ENCODE measurements around the gene GIPR. TPM values are rescaled to one million over a fixed set of nuclear protein-coding genes. Genes with fewer than 3 reads are reported as not detected.
"Not testable (repeated sequence)": the region's sequence is repeated elsewhere in the genome, so short reads cannot be mapped to it uniquely, and the experiment has no call there.

Gene GIPR
- total RNA-seq, 1 donor from 2014 or later = 4.7 TPM

DNA sequence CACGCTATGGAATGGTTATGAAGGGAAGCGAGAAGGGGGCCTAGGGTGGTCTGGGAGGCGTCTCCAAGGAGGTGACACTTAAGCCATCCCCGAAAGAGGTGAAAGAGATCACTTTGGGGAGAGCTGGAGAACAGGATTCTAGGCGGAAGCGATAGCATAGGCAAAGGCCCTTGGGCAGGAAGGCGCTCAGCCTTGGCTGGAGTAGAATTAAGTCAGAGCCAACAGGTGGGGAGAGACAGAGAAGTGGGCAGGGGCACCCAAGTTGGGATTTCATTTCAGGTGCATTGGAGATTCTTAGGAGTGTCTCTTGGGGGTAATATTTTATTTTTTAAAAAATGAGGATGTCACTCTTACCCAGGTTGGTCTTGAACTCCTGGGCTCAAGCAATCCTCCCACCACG is 14.1 kb downstream of the GIPR start:
- no peak for DNase-seq
- TF ChIP-seq, protein P1, sequence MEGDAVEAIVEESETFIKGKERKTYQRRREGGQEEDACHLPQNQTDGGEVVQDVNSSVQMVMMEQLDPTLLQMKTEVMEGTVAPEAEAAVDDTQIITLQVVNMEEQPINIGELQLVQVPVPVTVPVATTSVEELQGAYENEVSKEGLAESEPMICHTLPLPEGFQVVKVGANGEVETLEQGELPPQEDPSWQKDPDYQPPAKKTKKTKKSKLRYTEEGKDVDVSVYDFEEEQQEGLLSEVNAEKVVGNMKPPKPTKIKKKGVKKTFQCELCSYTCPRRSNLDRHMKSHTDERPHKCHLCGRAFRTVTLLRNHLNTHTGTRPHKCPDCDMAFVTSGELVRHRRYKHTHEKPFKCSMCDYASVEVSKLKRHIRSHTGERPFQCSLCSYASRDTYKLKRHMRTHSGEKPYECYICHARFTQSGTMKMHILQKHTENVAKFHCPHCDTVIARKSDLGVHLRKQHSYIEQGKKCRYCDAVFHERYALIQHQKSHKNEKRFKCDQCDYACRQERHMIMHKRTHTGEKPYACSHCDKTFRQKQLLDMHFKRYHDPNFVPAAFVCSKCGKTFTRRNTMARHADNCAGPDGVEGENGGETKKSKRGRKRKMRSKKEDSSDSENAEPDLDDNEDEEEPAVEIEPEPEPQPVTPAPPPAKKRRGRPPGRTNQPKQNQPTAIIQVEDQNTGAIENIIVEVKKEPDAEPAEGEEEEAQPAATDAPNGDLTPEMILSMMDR (IDR thresholded peaks at IDR 0.05; ENCODE audit: borderline replicate concordance) = no peak
- intact Hi-C loops (cut with micrococcal nuclease) = no loop called here
- peaks cover 28% of the 10 kb centered on the region for H3K27me3 ChIP-seq (ENCODE audit: low read depth)
- no peaks in the 10 kb centered on the region for H3K9me3 ChIP-seq (replicated peaks)
- peak overlapping the region; percentile 77 for H3K27ac ChIP-seq (replicated peaks)
- peaks cover 24% of the 10 kb centered on the region for H3K4me1 ChIP-seq
- peaks cover 32% of the 10 kb centered on the region for H3K36me3 ChIP-seq
- peak overlapping the region; percentile 60 for H3K4me3 ChIP-seq

DNA sequence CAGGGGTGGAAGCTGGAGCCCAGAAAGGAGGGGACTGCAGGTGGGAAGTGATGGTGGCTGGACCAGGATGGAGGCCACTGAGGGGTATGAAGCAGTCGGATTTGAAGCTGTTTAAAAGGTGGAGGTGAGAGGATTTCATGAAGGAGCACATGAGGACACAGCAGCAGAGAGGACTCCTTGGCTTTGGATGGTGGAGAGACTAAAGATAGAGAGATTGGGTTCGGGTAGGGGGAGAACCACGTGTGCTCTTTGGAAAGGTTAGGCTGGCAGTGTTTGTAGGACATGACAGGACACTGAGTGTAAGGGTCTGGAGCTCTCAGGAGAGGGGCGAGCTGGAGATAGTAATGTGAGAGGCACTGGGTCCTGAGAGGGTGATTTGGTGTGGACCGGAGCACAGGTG is 14.9 kb downstream of the GIPR start:
- Histone ChIP-seq H3K4me1 (peaks cover 16% of the 10 kb centered on the region), H3K36me3 (peaks cover 39% of the 10 kb centered on the region), H3K27ac (replicated peaks) (no peak overlapping the region), H3K27me3 (ENCODE audit: low read depth) (peaks cover 20% of the 10 kb centered on the region), H3K9me3 (replicated peaks) (no peaks in the 10 kb centered on the region), H3K4me3 (no peak overlapping the region)
- TF ChIP-seq, protein P1 (IDR thresholded peaks at IDR 0.05; ENCODE audit: borderline replicate concordance) = no peak
- intact Hi-C loops (cut with micrococcal nuclease) = no loop called here
- DNase-seq = no peak

DNA sequence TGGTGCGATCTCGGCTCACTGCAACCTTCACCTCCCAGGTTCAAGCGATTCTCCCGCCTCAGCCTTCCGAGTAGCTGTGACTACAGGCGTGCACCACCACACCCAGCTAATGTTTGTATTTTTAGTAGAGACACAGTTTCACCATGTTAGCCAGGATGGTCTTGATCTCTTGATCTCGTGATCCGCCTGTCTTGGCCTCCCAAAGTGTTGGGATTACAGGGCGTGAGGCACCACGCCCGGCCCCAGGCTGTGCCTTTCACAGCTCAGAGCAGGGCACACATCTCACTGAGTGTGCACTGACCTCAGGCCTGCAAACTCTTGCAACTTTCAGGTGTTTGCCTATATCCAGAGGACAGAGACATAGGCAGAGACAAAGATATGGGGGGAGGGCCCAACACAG is 17.0 kb downstream of the GIPR start:
- H3K27ac ChIP-seq (replicated peaks); H3K4me3 ChIP-seq; H3K9me3 ChIP-seq (replicated peaks); DNase-seq; intact Hi-C loops (cut with micrococcal nuclease); H3K27me3 ChIP-seq (ENCODE audit: low read depth): not testable (repeated sequence)
- Histone ChIP-seq H3K4me1 (peaks cover 14% of the 10 kb centered on the region), H3K36me3 (peaks cover 50% of the 10 kb centered on the region)

DNA sequence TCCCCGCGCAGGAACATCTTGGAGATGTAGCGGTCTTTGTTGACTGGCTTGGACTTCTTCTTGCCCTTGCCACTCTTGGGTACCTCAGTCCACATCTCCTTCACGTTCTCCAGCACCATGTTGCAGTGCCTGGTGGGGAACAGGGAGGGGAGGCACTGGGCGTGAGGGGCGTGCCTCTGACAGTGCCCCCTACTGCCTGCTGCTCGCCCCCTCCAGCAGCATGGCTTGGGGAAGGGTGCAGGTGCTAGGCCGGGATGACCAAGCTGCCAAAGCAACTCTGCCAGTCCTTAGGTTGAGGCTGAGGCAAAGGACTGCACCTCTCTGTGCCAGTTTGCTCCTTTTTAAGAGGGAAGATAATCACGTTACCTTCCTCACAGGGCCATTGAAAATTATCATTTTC is 19.6 kb downstream of the GIPR start:
- H3K4me3 ChIP-seq = no peak overlapping the region
- H3K9me3 ChIP-seq (replicated peaks) = no peaks in the 10 kb centered on the region
- peaks cover 16% of the 10 kb centered on the region for H3K4me1 ChIP-seq
- peaks cover 50% of the 10 kb centered on the region for H3K36me3 ChIP-seq
- intact Hi-C loops (cut with micrococcal nuclease) = no loop called here
- no peak overlapping the region for H3K27ac ChIP-seq (replicated peaks)
- DNase-seq = no peak
- no peaks in the 10 kb centered on the region for H3K27me3 ChIP-seq (ENCODE audit: low read depth)
- TF ChIP-seq, protein P1 (IDR thresholded peaks at IDR 0.05; ENCODE audit: borderline replicate concordance) = no peak

DNA sequence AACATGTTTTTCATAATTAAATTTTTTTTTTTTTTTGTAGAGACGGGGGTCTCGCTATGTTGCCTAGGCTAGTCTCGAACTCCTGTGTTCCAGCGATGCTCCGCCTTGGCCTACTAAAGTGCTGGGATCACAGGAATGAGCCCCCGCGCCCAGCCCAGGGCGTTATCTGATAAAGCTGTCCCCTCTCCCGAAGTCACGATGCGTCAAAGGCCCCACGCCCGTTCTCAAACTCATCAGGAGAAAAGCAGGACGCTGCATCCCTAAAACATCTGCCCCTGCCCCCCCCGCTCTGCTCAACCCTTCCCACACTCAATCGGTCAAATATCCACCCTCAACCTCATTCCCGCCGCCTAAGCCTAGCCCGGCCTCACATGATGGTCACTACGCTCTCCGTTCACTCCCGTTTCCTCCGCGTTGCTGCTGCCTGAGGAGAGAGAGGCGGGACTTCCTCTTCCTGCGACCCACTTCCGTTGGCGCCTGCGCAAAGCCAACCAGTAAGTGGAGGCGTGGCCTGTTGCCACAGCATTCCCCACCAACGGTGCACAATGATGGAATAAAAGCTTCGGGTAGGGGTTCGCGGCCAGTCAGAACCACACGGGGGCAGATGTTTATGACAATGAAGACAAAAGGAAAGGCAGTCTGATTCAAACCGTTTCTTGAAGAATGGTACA is 23.6 kb downstream of the GIPR start, which contains the start of gene SNRPD2:
SNRPD2 (minus strand) TSS at position 438 of the 671 bp plus-strand sequence; CDS start at position 373, 65 bp downstream.
- intact Hi-C loops (cut with micrococcal nuclease) = no loop called here
- no peaks in the 10 kb centered on the region for H3K27me3 ChIP-seq (ENCODE audit: low read depth)
- peak; percentile 91 for DNase-seq

More for the DNA sequence above, 23.6 kb downstream of the GIPR start, which contains the start of gene SNRPD2:
- H3K4me1 ChIP-seq = peaks cover 28% of the 10 kb centered on the region
- TF ChIP-seq, protein P1 (IDR thresholded peaks at IDR 0.05; ENCODE audit: borderline replicate concordance) = no peak
- H3K4me3 ChIP-seq = peak within 1 kb of the TSS; percentile 73
- no peaks in the 10 kb centered on the region for H3K9me3 ChIP-seq (replicated peaks)
- H3K36me3 ChIP-seq = peaks cover 23% of the 10 kb centered on the region
- peak within 1 kb of the TSS; percentile 83 for H3K27ac ChIP-seq (replicated peaks)
